Measurements from ENCODE around the gene NAALADL2. TPM values are rescaled to one million over a fixed set of nuclear protein-coding genes. Genes with fewer than 3 reads are reported as not detected.

The NAALADL2 gene
- total and polyA plus RNA-seq, 2 donors from 2014 or later = 2.0 to 20.2 TPM

GRCh38 chr3:175493301-175493700 is 634.2 kb downstream of the NAALADL2 start:
- Histone ChIP-seq H3K36me3 (ENCODE audit: control insufficient read depth in 2 of 3, insufficient read depth in 3 of 3, low read length in 3 of 3) (no peaks in the 10 kb centered on the region), H3K4me3 (ENCODE audit: low read length in 3 of 3) (peak overlapping the region in 2 of 3 donors; percentile 5 to 38), H3K9me3 (ENCODE audit: control insufficient read depth in 2 of 3, insufficient read depth in 1 of 3, low read length in 3 of 3) (no peaks in the 10 kb centered on the region), H3K9ac (ENCODE audit: low read length in 3 of 3) (no peak overlapping the region), H3K27me3 (ENCODE audit: control insufficient read depth, insufficient read depth, low read length) (no peaks in the 10 kb centered on the region), H3K27ac (ENCODE audit: low read depth in 2 of 2, low read length in 2 of 2) (no peak overlapping the region), H3K4me1 (ENCODE audit: control insufficient read depth in 2 of 3, insufficient read depth in 2 of 3, low read depth in 1 of 3, low read length in 3 of 3) (peaks cover 0 to 4% (median 0%) of the 10 kb centered on the region in 3 donors)
- DNase-seq (peak in 2 of 5 donors; percentile 49 to 67), FAIRE-seq (peak; percentile 89)
- TF ChIP-seq CTCF (IDR thresholded peaks at IDR 0.05; ENCODE audit: borderline replicate concordance, extremely low read depth, insufficient read depth) = no peak
- intact Hi-C loops (cut with DNase I) = no loop called here

GRCh38 chr3:175495331-175495730 is 636.2 kb downstream of the NAALADL2 start:
- H3K9me3 ChIP-seq (ENCODE audit: control insufficient read depth in 2 of 3, insufficient read depth in 1 of 3, low read length in 3 of 3) = no peaks in the 10 kb centered on the region
- peaks cover 0 to 4% (median 0%) of the 10 kb centered on the region in 3 donors for H3K4me1 ChIP-seq (ENCODE audit: control insufficient read depth in 2 of 3, insufficient read depth in 2 of 3, low read depth in 1 of 3, low read length in 3 of 3)
- H3K4me3 ChIP-seq (ENCODE audit: low read length in 3 of 3) = no peak overlapping the region
- intact Hi-C loops (cut with DNase I) = no loop called here
- no peak overlapping the region for H3K9ac ChIP-seq (ENCODE audit: low read length in 3 of 3)
- TF ChIP-seq CTCF (IDR thresholded peaks at IDR 0.05; ENCODE audit: borderline replicate concordance, extremely low read depth, insufficient read depth) = no peak
- H3K27me3 ChIP-seq (ENCODE audit: control insufficient read depth, insufficient read depth, low read length) = no peaks in the 10 kb centered on the region
- DNase-seq = no peak
- H3K27ac ChIP-seq (ENCODE audit: low read depth in 2 of 2, low read length in 2 of 2) = no peak overlapping the region
- H3K36me3 ChIP-seq (ENCODE audit: control insufficient read depth in 2 of 3, insufficient read depth in 3 of 3, low read length in 3 of 3) = no peaks in the 10 kb centered on the region
- no peak for FAIRE-seq

GRCh38 chr3:175502155-175502554 is 643.0 kb downstream of the NAALADL2 start:
- H3K9me3 ChIP-seq (ENCODE audit: control insufficient read depth in 2 of 3, insufficient read depth in 1 of 3, low read length in 3 of 3) = peaks cover 0 to 5% (median 0%) of the 10 kb centered on the region in 3 donors

More at GRCh38 chr3:175502155-175502554, 643.0 kb downstream of the NAALADL2 start:
- no peaks in the 10 kb centered on the region for H3K27me3 ChIP-seq (ENCODE audit: control insufficient read depth, insufficient read depth, low read length)
- intact Hi-C loops (cut with DNase I) = no loop called here
- FAIRE-seq (no peak), DNase-seq (no peak)
- H3K9ac ChIP-seq (ENCODE audit: low read length in 3 of 3) = no peak overlapping the region
- no peak overlapping the region for H3K4me3 ChIP-seq (ENCODE audit: low read length in 3 of 3)
- no peaks in the 10 kb centered on the region for H3K36me3 ChIP-seq (ENCODE audit: control insufficient read depth in 2 of 3, insufficient read depth in 3 of 3, low read length in 3 of 3)
- H3K27ac ChIP-seq (ENCODE audit: low read depth in 2 of 2, low read length in 2 of 2) = no peak overlapping the region
- TF ChIP-seq CTCF (IDR thresholded peaks at IDR 0.05; ENCODE audit: borderline replicate concordance, extremely low read depth, insufficient read depth) = no peak
- no peaks in the 10 kb centered on the region for H3K4me1 ChIP-seq (ENCODE audit: control insufficient read depth in 2 of 3, insufficient read depth in 2 of 3, low read depth in 1 of 3, low read length in 3 of 3)

Measured in kidney (tissue), 14 donors.